ENCODE data around the gene HADHA. TPM values are rescaled to one million over a fixed set of nuclear protein-coding genes. Genes with fewer than 3 reads are reported as not detected.

Gene HADHA
- total RNA-seq, 1 donor from 2014 or later, result 124 TPM

DNA sequence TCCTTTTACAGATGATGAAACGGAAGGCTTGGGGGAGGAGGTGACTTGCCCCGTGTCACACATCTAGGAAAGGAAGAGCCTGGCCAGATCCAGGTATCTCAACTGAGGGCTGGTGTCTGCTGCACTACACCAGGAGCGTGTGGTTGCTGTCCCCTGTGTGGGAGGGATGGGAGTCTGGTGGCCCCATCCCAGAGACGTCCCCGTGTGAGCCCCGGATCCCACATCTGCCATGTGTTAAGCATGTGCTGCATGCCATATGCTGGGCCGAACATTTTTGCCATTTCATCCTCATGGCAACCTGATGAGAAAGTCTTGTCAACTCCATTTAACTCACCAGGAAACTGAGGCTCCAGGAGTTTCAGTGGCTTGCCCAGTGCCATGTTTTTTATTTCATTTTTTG is 67.3 kb downstream of the HADHA start:
- H3K27ac Mint-ChIP-seq (ENCODE audit: unreplicated experiment), result no peak overlapping the region
- peaks cover 35% of the 10 kb centered on the region for H3K4me1 Mint-ChIP-seq
- H3K27me3 Mint-ChIP-seq (ENCODE audit: low read depth), result peaks cover 11% of the 10 kb centered on the region
- TF ChIP-seq, protein P1, sequence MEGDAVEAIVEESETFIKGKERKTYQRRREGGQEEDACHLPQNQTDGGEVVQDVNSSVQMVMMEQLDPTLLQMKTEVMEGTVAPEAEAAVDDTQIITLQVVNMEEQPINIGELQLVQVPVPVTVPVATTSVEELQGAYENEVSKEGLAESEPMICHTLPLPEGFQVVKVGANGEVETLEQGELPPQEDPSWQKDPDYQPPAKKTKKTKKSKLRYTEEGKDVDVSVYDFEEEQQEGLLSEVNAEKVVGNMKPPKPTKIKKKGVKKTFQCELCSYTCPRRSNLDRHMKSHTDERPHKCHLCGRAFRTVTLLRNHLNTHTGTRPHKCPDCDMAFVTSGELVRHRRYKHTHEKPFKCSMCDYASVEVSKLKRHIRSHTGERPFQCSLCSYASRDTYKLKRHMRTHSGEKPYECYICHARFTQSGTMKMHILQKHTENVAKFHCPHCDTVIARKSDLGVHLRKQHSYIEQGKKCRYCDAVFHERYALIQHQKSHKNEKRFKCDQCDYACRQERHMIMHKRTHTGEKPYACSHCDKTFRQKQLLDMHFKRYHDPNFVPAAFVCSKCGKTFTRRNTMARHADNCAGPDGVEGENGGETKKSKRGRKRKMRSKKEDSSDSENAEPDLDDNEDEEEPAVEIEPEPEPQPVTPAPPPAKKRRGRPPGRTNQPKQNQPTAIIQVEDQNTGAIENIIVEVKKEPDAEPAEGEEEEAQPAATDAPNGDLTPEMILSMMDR (conservative IDR thresholded peaks at IDR 0.05), result no peak
- H3K4me3 Mint-ChIP-seq, result peak overlapping the region; percentile 79
- DNase-seq (ENCODE audit: low read depth, low spot score), result no peak
- no peaks in the 10 kb centered on the region for H3K9me3 Mint-ChIP-seq
- no peaks in the 10 kb centered on the region for H3K36me3 Mint-ChIP-seq (ENCODE audit: low read depth)

DNA sequence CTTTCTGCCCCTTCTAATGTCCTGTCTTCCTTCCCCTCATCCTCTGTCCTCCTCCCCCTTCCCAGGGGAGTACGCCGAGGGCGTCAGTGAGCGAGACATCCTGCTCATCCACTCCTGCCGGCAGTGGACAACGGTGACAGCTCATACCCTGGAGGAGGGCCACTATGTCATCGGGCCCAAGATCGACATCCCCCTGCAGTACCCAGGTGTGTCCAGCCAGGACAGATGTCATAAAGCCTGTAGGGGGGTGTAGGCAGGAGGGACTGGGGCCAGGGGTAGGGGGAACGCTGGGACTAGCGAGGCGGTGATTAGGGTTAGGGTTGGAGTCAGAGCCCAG is 68.2 kb downstream of the HADHA start:
- no peaks in the 10 kb centered on the region for H3K36me3 Mint-ChIP-seq (ENCODE audit: low read depth)
- peaks cover 20% of the 10 kb centered on the region for H3K27me3 Mint-ChIP-seq (ENCODE audit: low read depth)
- peaks cover 38% of the 10 kb centered on the region for H3K4me1 Mint-ChIP-seq
- TF ChIP-seq, protein P1 (conservative IDR thresholded peaks at IDR 0.05), result no peak
- no peak overlapping the region for H3K27ac Mint-ChIP-seq (ENCODE audit: unreplicated experiment)
- no peak for DNase-seq (ENCODE audit: low read depth, low spot score)
- H3K4me3 Mint-ChIP-seq, result peak overlapping the region; percentile 79
- no peaks in the 10 kb centered on the region for H3K9me3 Mint-ChIP-seq

GRCh38 chr2:26175466-26176278 is 68.8 kb downstream of the HADHA start:
- TF ChIP-seq, protein P1 (conservative IDR thresholded peaks at IDR 0.05), result no peak
- DNase-seq (ENCODE audit: low read depth, low spot score), result no peak
- peak overlapping the region; percentile 79 for H3K4me3 Mint-ChIP-seq
- H3K4me1 Mint-ChIP-seq, result peaks cover 34% of the 10 kb centered on the region
- H3K27me3 Mint-ChIP-seq (ENCODE audit: low read depth), result peaks cover 26% of the 10 kb centered on the region
- no peak overlapping the region for H3K27ac Mint-ChIP-seq (ENCODE audit: unreplicated experiment)
- H3K36me3 Mint-ChIP-seq (ENCODE audit: low read depth), result no peaks in the 10 kb centered on the region
- H3K9me3 Mint-ChIP-seq, result no peaks in the 10 kb centered on the region

GRCh38 chr2:26174691-26175465 is 69.6 kb downstream of the HADHA start:
- H3K9me3 Mint-ChIP-seq, result no peaks in the 10 kb centered on the region
- H3K27ac Mint-ChIP-seq (ENCODE audit: unreplicated experiment), result peak overlapping the region; percentile 16
- H3K4me3 Mint-ChIP-seq, result peak overlapping the region; percentile 88
- TF ChIP-seq, protein P1 (conservative IDR thresholded peaks at IDR 0.05), result no peak
- peaks cover 28% of the 10 kb centered on the region for H3K4me1 Mint-ChIP-seq
- H3K36me3 Mint-ChIP-seq (ENCODE audit: low read depth), result no peaks in the 10 kb centered on the region
- DNase-seq (ENCODE audit: low read depth, low spot score), result no peak
- H3K27me3 Mint-ChIP-seq (ENCODE audit: low read depth), result peaks cover 27% of the 10 kb centered on the region

- H3K36me3 Mint-ChIP-seq (ENCODE audit: low read depth), result no peaks in the 10 kb centered on the region
- TF ChIP-seq, protein P1 (conservative IDR thresholded peaks at IDR 0.05), result no peak
- H3K4me3 Mint-ChIP-seq, result peak overlapping the region; percentile 88
- H3K9me3 Mint-ChIP-seq, result no peaks in the 10 kb centered on the region
- DNase-seq (ENCODE audit: low read depth, low spot score), result no peak
- H3K27me3 Mint-ChIP-seq (ENCODE audit: low read depth), result peaks cover 27% of the 10 kb centered on the region
- peaks cover 22% of the 10 kb centered on the region for H3K4me1 Mint-ChIP-seq
- no peak overlapping the region for H3K27ac Mint-ChIP-seq (ENCODE audit: unreplicated experiment)
Observed at GRCh38 chr2:26173776-26174482, 70.5 kb downstream of the HADHA start.

All from neural crest cell (in vitro differentiated cells).